Panc1 (cell line): ENCODE results near the gene SYCN. TPM values are rescaled to one million over a fixed set of nuclear protein-coding genes. Genes with fewer than 3 reads are reported as not detected.

Experiments
- ATAC-seq: fragments of 200-7000 bp; cut with Tn5 transposase; 2 replicates; pipeline ENCODE4 v1.9.1; 2020; ENCODE audit warnings: mild to moderate bottlenecking, moderate library complexity
- BruUV-seq: library from RNA; stranded (reverse); fragments of 400-500 nt; replicated peaks from 2 replicates; lab custom pipeline; 2021; lab: Mats Ljungman, UMichigan
- CTCF ChIA-PET: fragments of 300-600 bp; sonication (Branson Sonifier 250); formaldehyde crosslinking; loops from one replicate; lab custom pipeline; 2022; ENCODE audit warnings: antibody characterized with exemption; lab: Charles Lee
- POLR2A ChIA-PET: fragments of 300-600 bp; sonication (Branson Sonifier 250); formaldehyde crosslinking; loops from one replicate; lab custom pipeline; 2022; ENCODE audit warnings: antibody characterized with exemption; lab: Charles Lee
- DNase-seq: peaks from one replicate; pipeline ENCODE4 v3.0.0-alpha.2; 2010; ENCODE audit warnings: low read depth, low spot score
- H3K27ac ChIP-seq: 2 replicates; pipeline ENCODE4 v1.5.1; 2011; ENCODE audit warnings: mild to moderate bottlenecking, low read length, inconsistent platforms
- H3K27me3 ChIP-seq: fragments of 200-500 bp; sonication (Bioruptor generic); 2 replicates; pipeline ENCODE4 v1.6.0; 2014; ENCODE audit warnings: low read length, inconsistent platforms; ENCODE audit not compliant: control insufficient read depth, insufficient read depth
- H3K36me3 ChIP-seq: fragments of 200-500 bp; sonication (Bioruptor generic); 2 replicates; pipeline ENCODE4 v1.5.1; 2014; ENCODE audit warnings: inconsistent platforms, mild to moderate bottlenecking, low read length, moderate library complexity; ENCODE audit not compliant: control insufficient read depth, insufficient read depth
- H3K4me1 ChIP-seq: 2 replicates; pipeline ENCODE4 v1.5.1; 2011; ENCODE audit warnings: inconsistent platforms, mild to moderate bottlenecking, low read length, moderate library complexity; ENCODE audit not compliant: control insufficient read depth, insufficient read depth
- H3K4me3 ChIP-seq, 2 experiments: 2 replicates each; pipeline ENCODE4 v1.5.1; 2011 to 2012; ENCODE audit warnings: low read depth in 2 of 2, low read length in 2 of 2, mild to moderate bottlenecking in 2 of 2, inconsistent platforms in 1 of 2, moderate library complexity in 1 of 2
- H3K9me3 ChIP-seq: fragments of 200-500 bp; sonication (Bioruptor generic); 2 replicates; pipeline ENCODE4 v1.5.1; 2014; ENCODE audit warnings: low read depth, mild to moderate bottlenecking, inconsistent platforms, low read length, moderate library complexity; ENCODE audit not compliant: control insufficient read depth, insufficient read depth
- CTCF ChIP-seq: fragments of 450-650 bp; IDR thresholded peaks from 2 replicates; pipeline ENCODE4 v1.5.1; 2017; ENCODE audit warnings: mild to moderate bottlenecking
- POLR2AphosphoS5 ChIP-seq: IDR thresholded peaks from 2 replicates; pipeline ENCODE4 v1.6.1; 2012; ENCODE audit warnings: mild to moderate bottlenecking, low read depth, low read length, moderate library complexity
- REST ChIP-seq, 2 experiments: IDR thresholded peaks; 2 replicates each; pipeline ENCODE4 v1.6.1; 2011 to 2012; ENCODE audit warnings: low read depth in 2 of 2, control low read depth in 1 of 2, low read length in 1 of 2, mild to moderate bottlenecking in 1 of 2, moderate library complexity in 1 of 2; ENCODE audit not compliant: insufficient read depth in 1 of 2
- SIN3A ChIP-seq: IDR thresholded peaks from 2 replicates; pipeline ENCODE4 v1.6.1; 2012; ENCODE audit warnings: low read depth, mild to moderate bottlenecking, low read length, moderate library complexity, borderline replicate concordance; ENCODE audit not compliant: insufficient read depth
- TCF7L2 ChIP-seq: IDR thresholded peaks from 2 replicates; pipeline ENCODE4 v1.6.1; 2011; ENCODE audit warnings: mild to moderate bottlenecking, low read depth, low read length, inconsistent platforms
- in situ Hi-C: cut with HindIII; loops from 2 replicates; pipeline ENCODE4 v1.10.0; 2016; ENCODE audit warnings: low sequenced_read_pairs, low pct_unique_long_range_greater_than_20kb
- intact Hi-C: fragments of 100-400 bp; cut with micrococcal nuclease; formaldehyde crosslinking; loops from one replicate; pipeline ENCODE4 v1.10.0; 2022; ENCODE audit not compliant: unreplicated experiment
- total RNA-seq: library from RNA; stranded (reverse); gene quantifications from one replicate; pipeline ENCODE4 v1.2.1, GENCODE V29; 2021; ENCODE audit not compliant: unreplicated experiment

SYCN gene
- total RNA-seq, 1 experiment from 2014 or later, result 0.33 TPM

- ChIA-PET POLR2A (interaction anchor here (0.7 kb wide), 1 partner anchor 238 kb away, joined by 3 read pairs; no protein-coding TSS in a partner anchor), CTCF (interaction anchor here (0.6 kb wide), 1 partner anchor 182 kb away, joined by 4 read pairs; no protein-coding TSS in a partner anchor)
- H3K36me3 ChIP-seq, result peaks cover 26% of the 10 kb centered on the region; the same call in 1 of the 2 replicates
- H3K9me3 ChIP-seq, result no peaks in the 10 kb centered on the region
- TF ChIP-seq SIN3A (no peak), REST (IDR thresholded peaks at IDR 0.05; ENCODE audit: insufficient read depth in 1 of 2, low read depth in 2 of 2, low read length in 1 of 2) (no peak), TCF7L2 (no peak), POLR2AphosphoS5 (no peak), CTCF (no peak)
- ATAC-seq (no peak), DNase-seq (no peak)
- BruUV-seq, result no TSS peak
- H3K27ac ChIP-seq, result no peak overlapping the region
- no peaks in the 10 kb centered on the region for H3K27me3 ChIP-seq
- intact Hi-C loops, result no loop called here
- in situ Hi-C loops, result loop anchor here (10.0 kb wide), 1 partner anchor 63 kb away; no protein-coding TSS in a partner anchor
- H3K4me3 ChIP-seq, result no peak overlapping the region
- no peaks in the 10 kb centered on the region for H3K4me1 ChIP-seq
Observed at GRCh38 chr19:39177736-39178135, 26.3 kb downstream of the SYCN start.

GRCh38 chr19:39177110-39177699, 26.9 kb downstream of the SYCN start:
- ATAC-seq, result no peak
- CTCF ChIA-PET, result no interaction called here
- Histone ChIP-seq H3K4me3 (no peak overlapping the region), H3K4me1 (no peaks in the 10 kb centered on the region), H3K27me3 (no peaks in the 10 kb centered on the region), H3K36me3 (peaks cover 31% of the 10 kb centered on the region; the same call in 1 of the 2 replicates), H3K27ac (no peak overlapping the region), H3K9me3 (no peaks in the 10 kb centered on the region)
- in situ Hi-C loops, result loop anchor here (10.0 kb wide), 1 partner anchor 62 kb away; no protein-coding TSS in a partner anchor
- no peak for TF ChIP-seq SIN3A
- no peak for TF ChIP-seq REST (IDR thresholded peaks at IDR 0.05; ENCODE audit: insufficient read depth in 1 of 2, low read depth in 2 of 2, low read length in 1 of 2)
- TF ChIP-seq POLR2AphosphoS5, result no peak
- no peak for TF ChIP-seq TCF7L2
- no peak for TF ChIP-seq CTCF
- POLR2A ChIA-PET, result no interaction called here
- BruUV-seq, result no TSS peak
- intact Hi-C loops, result no loop called here
- no peak for DNase-seq
